ENCODE measurements around the gene C1QTNF9B.
A peak's percentile ranks its signal among the peaks of the same experiment; 100 is the strongest.

- TF ChIP-seq CTCF (IDR thresholded peaks at IDR 0.05 in 4 of 5, conservative IDR thresholded peaks at IDR 0.05 in 1 of 5), result peak in 1 of 5 experiments; percentile 45
- no peak for TF ChIP-seq POLR2A (IDR thresholded peaks at IDR 0.05)
These were observed 2.3 kb upstream of the C1QTNF9B start for GRCh38 chr13:23899555-23899954.

Measured in gastrocnemius medialis (tissue), 4 donors.